Measurements from ENCODE around the gene MAB21L3.

- TF ChIP-seq POLR2A (IDR thresholded peaks at IDR 0.05; ENCODE audit: low read depth, low read length) (no peak), MYC (IDR thresholded peaks at IDR 0.05; ENCODE audit: low read depth, low read length) (no peak), EZH2 (IDR thresholded peaks at IDR 0.05; ENCODE audit: borderline replicate concordance, low read depth, low read length, severe bottlenecking) (no peak), POLR2AphosphoS5 (IDR thresholded peaks at IDR 0.05; ENCODE audit: insufficient read depth, low read depth, low read length) (no peak), MAX (IDR thresholded peaks at IDR 0.05; ENCODE audit: insufficient read depth, insufficient read length) (no peak), FOS (IDR thresholded peaks at IDR 0.05; ENCODE audit: borderline replicate concordance, insufficient read depth, low read length) (no peak), GATA2 (IDR thresholded peaks at IDR 0.05; ENCODE audit: insufficient read depth, insufficient read length, low read depth, low read length) (no peak)
- TF ChIP-seq, protein P1, sequence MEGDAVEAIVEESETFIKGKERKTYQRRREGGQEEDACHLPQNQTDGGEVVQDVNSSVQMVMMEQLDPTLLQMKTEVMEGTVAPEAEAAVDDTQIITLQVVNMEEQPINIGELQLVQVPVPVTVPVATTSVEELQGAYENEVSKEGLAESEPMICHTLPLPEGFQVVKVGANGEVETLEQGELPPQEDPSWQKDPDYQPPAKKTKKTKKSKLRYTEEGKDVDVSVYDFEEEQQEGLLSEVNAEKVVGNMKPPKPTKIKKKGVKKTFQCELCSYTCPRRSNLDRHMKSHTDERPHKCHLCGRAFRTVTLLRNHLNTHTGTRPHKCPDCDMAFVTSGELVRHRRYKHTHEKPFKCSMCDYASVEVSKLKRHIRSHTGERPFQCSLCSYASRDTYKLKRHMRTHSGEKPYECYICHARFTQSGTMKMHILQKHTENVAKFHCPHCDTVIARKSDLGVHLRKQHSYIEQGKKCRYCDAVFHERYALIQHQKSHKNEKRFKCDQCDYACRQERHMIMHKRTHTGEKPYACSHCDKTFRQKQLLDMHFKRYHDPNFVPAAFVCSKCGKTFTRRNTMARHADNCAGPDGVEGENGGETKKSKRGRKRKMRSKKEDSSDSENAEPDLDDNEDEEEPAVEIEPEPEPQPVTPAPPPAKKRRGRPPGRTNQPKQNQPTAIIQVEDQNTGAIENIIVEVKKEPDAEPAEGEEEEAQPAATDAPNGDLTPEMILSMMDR (IDR thresholded peaks at IDR 0.05; ENCODE audit: extremely low read depth in 1 of 2, insufficient read depth in 1 of 2, low read depth in 1 of 2, low read length in 2 of 2) = no peak
These were observed 18.3 kb downstream of the MAB21L3 start for GRCh38 chr1:116129537-116129936.

All from endothelial cell of umbilical vein (primary cell).